Measurements from ENCODE around the gene ANKFN1. TPM values are rescaled to one million over a fixed set of nuclear protein-coding genes. Genes with fewer than 3 reads are reported as not detected.
"Not testable (repeated sequence)": the region's sequence is repeated elsewhere in the genome, so short reads cannot be mapped to it uniquely, and the experiment has no call there.

Gene ANKFN1
- total and polyA plus RNA-seq, 2 experiments from 2014 or later = 0.21 TPM; not detected in 1

- H3K36me3 ChIP-seq = no peaks in the 10 kb centered on the region
- no peaks in the 10 kb centered on the region for H3K9me3 ChIP-seq (ENCODE audit: low read depth)
- DNase-seq (ENCODE audit: low read depth in 1 of 2, low spot score in 1 of 2) = no peak
- H3K4me1 ChIP-seq (ENCODE audit: low read depth) = no peaks in the 10 kb centered on the region
- no peak overlapping the region for H3K4me3 ChIP-seq
- TF ChIP-seq CTCF (IDR thresholded peaks at IDR 0.05; ENCODE audit: low read depth, low read length) = no peak
- H3K27ac ChIP-seq = no peak overlapping the region
- H3K27me3 ChIP-seq = no peaks in the 10 kb centered on the region
Measured at GRCh38 chr17:56407086-56407485, 253.8 kb downstream of the ANKFN1 start.

- not testable (repeated sequence) for H3K9me3 ChIP-seq (ENCODE audit: low read depth); H3K27me3 ChIP-seq; H3K4me1 ChIP-seq (ENCODE audit: low read depth); H3K36me3 ChIP-seq; H3K4me3 ChIP-seq; DNase-seq (ENCODE audit: low read depth in 1 of 2, low spot score in 1 of 2); H3K27ac ChIP-seq
Measured at GRCh38 chr17:56412356-56412755, 259.1 kb downstream of the ANKFN1 start.

- Histone ChIP-seq H3K9me3 (ENCODE audit: low read depth) (no peaks in the 10 kb centered on the region), H3K27me3 (no peaks in the 10 kb centered on the region), H3K27ac (no peak overlapping the region), H3K36me3 (no peaks in the 10 kb centered on the region), H3K4me1 (ENCODE audit: low read depth) (no peaks in the 10 kb centered on the region), H3K4me3 (no peak overlapping the region)
- TF ChIP-seq CTCF (IDR thresholded peaks at IDR 0.05; ENCODE audit: low read depth, low read length) = no peak
- no peak for DNase-seq (ENCODE audit: low read depth in 1 of 2, low spot score in 1 of 2)
Measured at GRCh38 chr17:56416682-56417351, 263.5 kb downstream of the ANKFN1 start.

- H3K4me3 ChIP-seq = no peak overlapping the region
- no peak for DNase-seq (ENCODE audit: low read depth in 1 of 2, low spot score in 1 of 2)
- no peaks in the 10 kb centered on the region for H3K9me3 ChIP-seq (ENCODE audit: low read depth)
- no peaks in the 10 kb centered on the region for H3K4me1 ChIP-seq (ENCODE audit: low read depth)
- no peak overlapping the region for H3K27ac ChIP-seq
- no peak for TF ChIP-seq CTCF (IDR thresholded peaks at IDR 0.05; ENCODE audit: low read depth, low read length)
- no peaks in the 10 kb centered on the region for H3K36me3 ChIP-seq
- H3K27me3 ChIP-seq = no peaks in the 10 kb centered on the region
Measured at GRCh38 chr17:56424005-56424404, 270.7 kb downstream of the ANKFN1 start.

- no peak for TF ChIP-seq CTCF (IDR thresholded peaks at IDR 0.05; ENCODE audit: low read depth, low read length)
Measured at GRCh38 chr17:56424543-56425044, 271.3 kb downstream of the ANKFN1 start.

GRCh38 chr17:56425483-56425882 lies 272.2 kb downstream of the ANKFN1 start:
- Histone ChIP-seq H3K36me3 (no peaks in the 10 kb centered on the region), H3K27ac (no peak overlapping the region), H3K4me3 (no peak overlapping the region), H3K4me1 (ENCODE audit: low read depth) (no peaks in the 10 kb centered on the region), H3K9me3 (ENCODE audit: low read depth) (no peaks in the 10 kb centered on the region), H3K27me3 (no peaks in the 10 kb centered on the region)
- TF ChIP-seq CTCF (IDR thresholded peaks at IDR 0.05; ENCODE audit: low read depth, low read length) = no peak
- DNase-seq (ENCODE audit: low read depth in 1 of 2, low spot score in 1 of 2) = no peak

More at GRCh38 chr17:56424543-56425044, 271.3 kb downstream of the ANKFN1 start:
- H3K9me3 ChIP-seq (ENCODE audit: low read depth) = no peaks in the 10 kb centered on the region
- no peak for DNase-seq (ENCODE audit: low read depth in 1 of 2, low spot score in 1 of 2)
- no peak overlapping the region for H3K4me3 ChIP-seq
- H3K27me3 ChIP-seq = no peaks in the 10 kb centered on the region
- no peaks in the 10 kb centered on the region for H3K4me1 ChIP-seq (ENCODE audit: low read depth)
- H3K36me3 ChIP-seq = no peaks in the 10 kb centered on the region
- no peak overlapping the region for H3K27ac ChIP-seq

Data from cardiac muscle cell (in vitro differentiated cells and primary cell).